Neural progenitor cell (in vitro differentiated cells): ENCODE results near the gene ECT2. TPM values are rescaled to one million over a fixed set of nuclear protein-coding genes. Genes with fewer than 3 reads are reported as not detected.
"Not testable (repeated sequence)": the region's sequence is repeated elsewhere in the genome, so short reads cannot be mapped to it uniquely, and the experiment has no call there.

Experiments
- DNase-seq: peaks from one replicate; pipeline ENCODE4 v3.0.0-alpha.2; 2016; ENCODE audit warnings: low spot score
- H2AFZ ChIP-seq: fragments of 200-600 bp; sonication (generic); replicated peaks from 2 replicates; pipeline ENCODE4 v1.6.1; 2016; ENCODE audit warnings: antibody characterized with exemption
- H3F3A ChIP-seq: fragments of 200-600 bp; sonication (generic); 2 replicates; pipeline ENCODE4 v1.6.1; 2016; ENCODE audit warnings: antibody characterized with exemption, low read depth
- H3K27ac ChIP-seq: fragments of 200-600 bp; sonication (generic); 2 replicates; pipeline ENCODE4 v1.5.1; 2016; ENCODE audit warnings: mild to moderate bottlenecking
- H3K27me3 ChIP-seq: fragments of 200-600 bp; sonication (generic); 2 replicates; pipeline ENCODE4 v1.6.1; 2016; ENCODE audit warnings: mild to moderate bottlenecking, moderate library complexity
- H3K36me3 ChIP-seq: fragments of 200-600 bp; sonication (generic); 2 replicates; pipeline ENCODE4 v1.5.1; 2016
- H3K4me1 ChIP-seq: fragments of 200-600 bp; sonication (generic); 2 replicates; pipeline ENCODE4 v1.6.1; 2016; ENCODE audit warnings: mixed run types
- H3K4me2 ChIP-seq: fragments of 200-600 bp; sonication (generic); 2 replicates; pipeline ENCODE4 v1.6.1; 2016
- H3K4me3 ChIP-seq: fragments of 200-600 bp; sonication (generic); 2 replicates; pipeline ENCODE4 v1.5.1; 2016
- H3K79me2 ChIP-seq: fragments of 200-600 bp; sonication (generic); 2 replicates; pipeline ENCODE4 v1.6.1; 2016; ENCODE audit warnings: low read depth
- H3K9ac ChIP-seq: fragments of 200-600 bp; sonication (generic); 2 replicates; pipeline ENCODE4 v1.6.1; 2016
- H3K9me3 ChIP-seq: fragments of 200-600 bp; sonication (generic); 2 replicates; pipeline ENCODE4 v1.5.1; 2016; ENCODE audit warnings: low read depth
- H4K20me1 ChIP-seq: fragments of 200-600 bp; sonication (generic); 2 replicates; pipeline ENCODE4 v1.6.1; 2016; ENCODE audit warnings: low read depth
- H3K27ac Mint-ChIP-seq: 3 replicates; pipeline ENCODE4 v1.8.0; 2021; ENCODE audit warnings: mixed read lengths
- H3K27me3 Mint-ChIP-seq: 2 replicates; pipeline ENCODE4 v1.8.0; 2022; ENCODE audit warnings: low read depth, mild to moderate bottlenecking, inconsistent platforms, moderate library complexity, mixed read lengths; ENCODE audit not compliant: insufficient read depth
- H3K36me3 Mint-ChIP-seq: 3 replicates; pipeline ENCODE4 v1.8.0; 2021; ENCODE audit warnings: mixed read lengths
- H3K4me1 Mint-ChIP-seq: 3 replicates; pipeline ENCODE4 v1.8.0; 2021; ENCODE audit warnings: mixed read lengths
- H3K4me3 Mint-ChIP-seq: 3 replicates; pipeline ENCODE4 v1.8.0; 2021; ENCODE audit warnings: mild to moderate bottlenecking, moderate library complexity, mixed read lengths
- H3K9me3 Mint-ChIP-seq: 3 replicates; pipeline ENCODE4 v1.8.0; 2020; ENCODE audit warnings: mixed read lengths
- CTCF ChIP-seq: fragments of 200-600 bp; sonication (generic); IDR thresholded peaks from 2 replicates; pipeline ENCODE4 v1.5.1; 2017; ENCODE audit warnings: antibody characterized with exemption, mild to moderate bottlenecking
- EZH2 ChIP-seq: fragments of 200-600 bp; sonication (generic); IDR thresholded peaks from 2 replicates; pipeline ENCODE4 v1.6.1; 2017; ENCODE audit warnings: antibody characterized with exemption, mild to moderate bottlenecking, moderate library complexity
- EZH2phosphoT487 ChIP-seq: fragments of 200-600 bp; sonication (generic); IDR thresholded peaks from 2 replicates; pipeline ENCODE4 v1.6.1; 2017; ENCODE audit warnings: antibody characterized with exemption
- total RNA-seq: library from RNA; depleted of rRNA; stranded (reverse); fragments of >200 nt; gene quantifications from 2 replicates; pipeline ENCODE4 v1.2.3, GENCODE V29; 2015; ENCODE audit warnings: low replicate concordance

ECT2 gene
- total RNA-seq, 1 donor from 2014 or later = 267 TPM

DNA sequence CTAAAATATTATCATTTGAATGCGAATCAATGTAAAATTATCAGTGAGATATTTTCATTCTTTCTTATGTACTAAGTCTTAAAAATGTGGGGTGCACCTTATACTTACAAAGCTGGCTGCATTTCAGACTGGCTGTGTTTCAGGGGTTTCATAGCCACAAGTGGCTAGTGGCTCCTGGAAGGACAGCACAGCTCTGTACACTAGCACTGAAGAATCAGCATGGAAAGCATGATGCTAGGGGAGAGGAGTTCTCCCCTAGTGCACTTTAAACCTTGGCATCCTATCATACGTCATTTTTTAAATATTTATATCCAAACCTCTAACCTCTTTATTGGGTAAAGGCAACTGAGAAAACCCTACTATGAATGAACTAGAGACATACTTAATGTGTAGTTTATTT is 66.4 kb downstream of the ECT2 start:
- H3K36me3 Mint-ChIP-seq = peaks cover 27% of the 10 kb centered on the region
- H3K4me1 Mint-ChIP-seq = no peaks in the 10 kb centered on the region
- H3K4me3 ChIP-seq = no peak overlapping the region
- no peaks in the 10 kb centered on the region for H3K27me3 Mint-ChIP-seq
- no peaks in the 10 kb centered on the region for H3K9me3 ChIP-seq
- no peaks in the 10 kb centered on the region for H3K4me1 ChIP-seq
- no peak overlapping the region for H3K27ac ChIP-seq
- no peak overlapping the region for H3K4me2 ChIP-seq
- no peak overlapping the region for H3K9ac ChIP-seq
- H3K9me3 Mint-ChIP-seq = peaks cover 6% of the 10 kb centered on the region
- H3F3A ChIP-seq = no peaks in the 10 kb centered on the region
- no peak overlapping the region for H2AFZ ChIP-seq
- no peak overlapping the region for H3K4me3 Mint-ChIP-seq
- no peaks in the 10 kb centered on the region for H3K27me3 ChIP-seq
- no peaks in the 10 kb centered on the region for H4K20me1 ChIP-seq
- TF ChIP-seq EZH2phosphoT487 (no peak), EZH2 (no peak), CTCF (no peak)
- H3K79me2 ChIP-seq = peaks cover 4% of the 10 kb centered on the region
- no peak overlapping the region for H3K27ac Mint-ChIP-seq
- H3K36me3 ChIP-seq = peaks cover 31% of the 10 kb centered on the region
- no peak for DNase-seq

GRCh38 chr3:172820492-172820891 is 70.0 kb downstream of the ECT2 start:
- H3F3A ChIP-seq = peaks cover 13% of the 10 kb centered on the region
- no peaks in the 10 kb centered on the region for H3K4me1 Mint-ChIP-seq
- no peak overlapping the region for H3K4me3 ChIP-seq
- H3K9ac ChIP-seq = no peak overlapping the region
- H3K36me3 Mint-ChIP-seq = peaks cover 45% of the 10 kb centered on the region
- H4K20me1 ChIP-seq = no peaks in the 10 kb centered on the region
- peaks cover 4% of the 10 kb centered on the region for H3K79me2 ChIP-seq
- no peaks in the 10 kb centered on the region for H3K4me1 ChIP-seq
- H3K4me2 ChIP-seq = no peak overlapping the region
- no peak overlapping the region for H3K27ac ChIP-seq
- H2AFZ ChIP-seq = no peak overlapping the region
- no peaks in the 10 kb centered on the region for H3K9me3 ChIP-seq
- H3K27ac Mint-ChIP-seq = no peak overlapping the region
- no peaks in the 10 kb centered on the region for H3K27me3 ChIP-seq
- H3K36me3 ChIP-seq = peaks cover 35% of the 10 kb centered on the region
- no peak overlapping the region for H3K4me3 Mint-ChIP-seq
- peaks cover 13% of the 10 kb centered on the region for H3K9me3 Mint-ChIP-seq
- no peaks in the 10 kb centered on the region for H3K27me3 Mint-ChIP-seq
- no peak for TF ChIP-seq EZH2
- TF ChIP-seq CTCF = no peak
- TF ChIP-seq EZH2phosphoT487 = no peak
- DNase-seq = no peak

DNA sequence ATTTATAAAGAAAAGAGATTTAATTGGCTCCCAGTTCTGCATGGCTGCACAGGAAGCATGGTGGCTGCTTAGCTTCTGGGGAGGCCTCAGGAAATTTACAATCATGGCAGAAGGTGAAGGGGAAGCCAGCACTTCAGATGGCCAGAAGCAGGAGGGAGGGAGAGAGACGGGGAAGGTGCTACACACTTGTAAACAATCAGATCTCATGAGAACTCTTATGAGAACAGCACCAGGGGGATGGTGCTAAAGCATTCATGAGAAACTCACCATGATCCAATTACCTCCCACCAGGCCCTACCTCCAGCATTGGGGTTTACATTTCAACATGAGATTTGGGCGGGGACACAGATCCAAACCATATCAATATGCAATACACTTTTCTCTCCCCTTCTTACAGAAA is 73.7 kb downstream of the ECT2 start:
- no peaks in the 10 kb centered on the region for H3K4me1 ChIP-seq
- peak overlapping the region; percentile 38 for H3K27ac ChIP-seq
- H3K36me3 ChIP-seq = peaks cover 20% of the 10 kb centered on the region
- TF ChIP-seq EZH2phosphoT487 (no peak), EZH2 (no peak), CTCF (no peak)
- H3K9ac ChIP-seq = no peak overlapping the region
- DNase-seq = no peak
- Mint-ChIP-seq H3K4me1 (no peaks in the 10 kb centered on the region), H3K27me3 (no peaks in the 10 kb centered on the region), H3K36me3 (peaks cover 42% of the 10 kb centered on the region), H3K4me3 (no peak overlapping the region), H3K9me3 (peaks cover 21% of the 10 kb centered on the region), H3K27ac (no peak overlapping the region)
- no peak overlapping the region for H2AFZ ChIP-seq
- no peak overlapping the region for H3K4me2 ChIP-seq
- no peaks in the 10 kb centered on the region for H3K79me2 ChIP-seq
- H4K20me1 ChIP-seq = no peaks in the 10 kb centered on the region
- H3K27me3 ChIP-seq = no peaks in the 10 kb centered on the region
- H3K4me3 ChIP-seq = no peak overlapping the region
- H3K9me3 ChIP-seq = no peaks in the 10 kb centered on the region
- H3F3A ChIP-seq = peaks cover 13% of the 10 kb centered on the region

DNA sequence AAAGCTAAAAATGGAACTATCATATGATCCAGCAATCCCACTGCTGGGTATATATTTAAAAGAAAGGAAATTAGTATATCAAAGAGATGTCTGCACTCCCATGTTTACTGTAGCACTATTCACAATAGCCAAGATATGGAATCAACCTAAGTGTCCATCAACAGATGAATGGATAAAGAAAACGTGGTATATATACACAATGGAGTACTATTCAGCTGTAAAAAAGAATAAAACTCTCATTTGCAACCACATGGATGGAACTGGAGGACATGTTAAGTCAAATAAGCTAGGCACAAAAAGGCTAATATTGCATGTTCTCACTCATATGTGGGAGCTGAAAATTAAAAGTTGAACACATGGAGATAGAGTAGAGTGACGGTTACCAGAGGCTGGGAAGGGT is 76.7 kb downstream of the ECT2 start:
- H3K36me3 ChIP-seq, H3K4me2 ChIP-seq, H3K27ac ChIP-seq, H3K27me3 ChIP-seq, H3K27me3 Mint-ChIP-seq, H3K4me3 ChIP-seq, H4K20me1 ChIP-seq, H3K9ac ChIP-seq, H3K9me3 ChIP-seq, H3K27ac Mint-ChIP-seq, H2AFZ ChIP-seq, H3K4me1 Mint-ChIP-seq, H3K4me1 ChIP-seq, DNase-seq, H3K79me2 ChIP-seq, H3K4me3 Mint-ChIP-seq: not testable (repeated sequence)
- Mint-ChIP-seq H3K9me3 (peaks cover 14% of the 10 kb centered on the region), H3K36me3 (peaks cover 27% of the 10 kb centered on the region)
- H3F3A ChIP-seq = peaks cover 13% of the 10 kb centered on the region
